IPS DF 19.7 (cell line): Measurements from ENCODE around the gene GHRL.
"Not testable (repeated sequence)": the region's sequence is repeated elsewhere in the genome, so short reads cannot be mapped to it uniquely, and the experiment has no call there.

Experiments
- DNase-seq: peaks from one replicate; pipeline ENCODE4 v3.0.0-alpha.2; 2013; ENCODE audit warnings: low read depth, low spot score

The GHRL gene

GRCh38 chr3:10299175-10299574 is 6.4 kb upstream of the GHRL start:
- DNase-seq = no peak

- DNase-seq = not testable (repeated sequence)
Measured at GRCh38 chr3:10298064-10298463, 5.3 kb upstream of the GHRL start.

DNA sequence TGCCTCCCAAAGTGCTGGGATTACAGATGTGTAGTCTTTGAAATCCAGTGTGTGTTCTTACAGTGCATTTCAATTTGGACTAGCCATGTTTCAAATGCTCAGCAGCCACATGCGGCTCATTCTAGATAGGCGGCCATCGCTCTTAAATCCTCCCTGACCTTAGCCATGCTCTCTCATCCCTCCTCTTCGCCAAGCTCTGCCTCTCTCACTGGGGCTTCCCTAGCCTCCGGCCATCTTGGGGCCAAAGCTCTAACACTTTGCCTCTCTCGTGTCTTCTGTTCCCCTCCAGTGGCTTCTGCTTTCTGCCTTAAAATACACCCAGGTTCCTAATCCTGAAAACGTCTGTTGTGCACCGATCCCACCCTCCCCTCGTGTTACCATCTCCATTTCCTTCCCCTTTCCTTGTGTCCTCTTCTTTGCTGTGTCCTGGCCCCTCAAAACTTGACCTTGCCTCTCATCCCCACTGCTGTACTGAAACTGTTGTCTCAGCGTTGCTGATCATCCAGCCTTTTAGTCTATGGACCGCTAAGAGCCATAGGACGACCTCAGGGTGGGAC is 1.4 kb upstream of the GHRL start:
- DNase-seq = no peak

GRCh38 chr3:10291641-10292040 is 1.1 kb downstream of the GHRL start:
- no peak for DNase-seq

- DNase-seq = no peak
Measured at GRCh38 chr3:10290481-10291176, 2.1 kb downstream of the GHRL start.

GRCh38 chr3:10289787-10290355 is 2.9 kb downstream of the GHRL start:
- no peak for DNase-seq

DNA sequence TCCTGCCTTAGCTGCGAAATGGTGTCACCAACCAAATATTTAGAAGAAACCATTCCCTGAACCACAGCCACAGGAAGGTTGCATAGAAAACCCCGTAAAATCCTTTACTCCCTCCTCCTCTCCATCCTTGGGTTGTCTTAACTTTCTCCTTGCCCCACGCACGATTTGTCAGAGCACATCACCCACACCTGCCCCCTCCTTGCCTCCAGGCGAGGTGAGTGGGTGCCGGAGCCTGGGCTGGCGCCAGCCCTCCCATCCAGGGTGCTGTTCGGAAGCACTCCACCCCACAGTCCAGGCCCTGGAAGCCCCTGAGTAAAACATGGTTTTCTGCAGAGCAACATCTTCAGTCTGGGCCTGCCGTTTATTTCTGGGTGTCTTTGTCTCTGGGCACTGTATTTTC is 3.7 kb downstream of the GHRL start:
- no peak for DNase-seq

GRCh38 chr3:10288575-10288960 is 4.2 kb downstream of the GHRL start:
- no peak for DNase-seq

GRCh38 chr3:10287936-10288574 is 4.7 kb downstream of the GHRL start:
- DNase-seq = no peak

- peak; percentile 88 for DNase-seq
Measured at GRCh38 chr3:10286596-10287295, 6.0 kb downstream of the GHRL start.

GRCh38 chr3:10286133-10286524 is 6.6 kb downstream of the GHRL start:
- no peak for DNase-seq

GRCh38 chr3:10285272-10286132 is 7.2 kb downstream of the GHRL start:
- DNase-seq = no peak

DNA sequence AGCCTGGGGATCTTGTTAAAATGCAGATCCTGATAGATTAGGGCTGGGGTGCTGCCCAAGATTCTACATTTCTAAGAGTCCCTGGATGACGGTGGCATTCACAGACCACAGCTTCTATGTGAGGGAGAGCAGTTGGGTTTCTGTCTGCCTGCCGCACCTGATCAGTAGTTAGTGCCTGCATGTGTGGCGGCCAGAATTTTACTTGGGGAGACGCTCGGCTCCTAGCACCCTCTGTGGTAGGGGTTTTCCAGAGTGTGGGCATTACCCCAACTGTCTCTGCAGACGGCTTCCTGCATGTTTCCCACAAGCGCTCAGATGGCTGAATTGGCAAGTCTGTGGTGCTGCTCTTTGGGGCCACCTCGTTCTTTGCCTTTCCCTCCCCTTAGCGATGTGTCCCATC is 8.3 kb downstream of the GHRL start:
- no peak for DNase-seq

DNA sequence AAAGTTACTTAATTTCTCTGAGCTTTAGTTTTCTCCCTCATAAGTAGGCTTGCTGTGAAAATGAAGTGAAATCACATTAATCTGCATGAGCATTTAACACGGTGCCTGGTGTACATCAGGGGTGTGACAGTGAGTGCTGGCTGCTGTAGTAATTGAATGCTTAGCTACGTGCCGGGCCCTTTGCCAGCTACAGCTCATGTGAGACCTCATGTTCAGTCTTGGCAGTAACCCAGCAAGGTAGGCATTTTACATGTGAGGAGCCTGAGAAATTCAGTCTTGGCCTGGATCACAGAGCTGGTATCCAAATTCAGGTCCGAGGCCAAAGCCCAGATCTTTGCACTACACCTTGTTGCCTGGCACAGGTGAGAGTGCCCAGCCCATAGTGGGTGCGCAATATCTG is 9.1 kb downstream of the GHRL start:
- no peak for DNase-seq

GRCh38 chr3:10281951-10282350 is 10.8 kb downstream of the GHRL start:
- DNase-seq = no peak

DNA sequence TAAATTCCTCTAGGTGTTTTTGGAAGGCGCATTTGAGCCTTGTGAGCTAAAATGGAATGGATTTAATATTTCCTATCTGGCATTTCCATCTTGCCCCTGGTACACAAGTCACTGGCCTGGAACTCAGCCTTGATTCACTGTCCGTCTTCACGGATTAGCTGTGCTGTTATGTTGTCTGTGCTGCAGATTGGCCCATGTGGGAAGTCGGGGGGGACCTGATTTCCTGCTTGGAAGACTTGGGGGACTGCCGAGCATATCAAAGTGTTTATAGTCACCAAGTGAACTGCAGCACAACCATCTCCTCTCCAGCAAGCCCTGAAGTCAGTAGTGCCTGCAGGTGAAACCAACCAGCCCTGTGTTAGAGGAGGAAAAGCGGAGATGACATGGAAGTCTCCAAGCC is 12.2 kb downstream of the GHRL start:
- DNase-seq = no peak

DNA sequence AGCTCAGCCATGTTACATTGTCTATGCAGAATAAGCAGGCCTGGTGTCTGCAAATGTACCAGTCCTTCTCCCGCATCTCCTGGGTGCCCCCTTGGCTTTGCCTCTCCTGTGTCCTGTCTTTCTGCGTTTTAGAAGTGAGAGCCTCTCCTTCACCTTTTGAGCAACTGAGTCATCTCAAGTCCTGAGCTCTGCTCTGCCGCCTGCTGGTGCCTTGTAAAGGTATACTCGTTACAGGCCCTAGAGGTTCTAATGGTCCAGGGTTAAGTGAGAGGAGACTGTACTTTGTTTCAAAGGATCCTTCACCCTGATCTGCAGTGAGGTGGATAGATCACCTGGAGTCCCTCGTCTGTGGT is 12.6 kb downstream of the GHRL start:
- no peak for DNase-seq

DNA sequence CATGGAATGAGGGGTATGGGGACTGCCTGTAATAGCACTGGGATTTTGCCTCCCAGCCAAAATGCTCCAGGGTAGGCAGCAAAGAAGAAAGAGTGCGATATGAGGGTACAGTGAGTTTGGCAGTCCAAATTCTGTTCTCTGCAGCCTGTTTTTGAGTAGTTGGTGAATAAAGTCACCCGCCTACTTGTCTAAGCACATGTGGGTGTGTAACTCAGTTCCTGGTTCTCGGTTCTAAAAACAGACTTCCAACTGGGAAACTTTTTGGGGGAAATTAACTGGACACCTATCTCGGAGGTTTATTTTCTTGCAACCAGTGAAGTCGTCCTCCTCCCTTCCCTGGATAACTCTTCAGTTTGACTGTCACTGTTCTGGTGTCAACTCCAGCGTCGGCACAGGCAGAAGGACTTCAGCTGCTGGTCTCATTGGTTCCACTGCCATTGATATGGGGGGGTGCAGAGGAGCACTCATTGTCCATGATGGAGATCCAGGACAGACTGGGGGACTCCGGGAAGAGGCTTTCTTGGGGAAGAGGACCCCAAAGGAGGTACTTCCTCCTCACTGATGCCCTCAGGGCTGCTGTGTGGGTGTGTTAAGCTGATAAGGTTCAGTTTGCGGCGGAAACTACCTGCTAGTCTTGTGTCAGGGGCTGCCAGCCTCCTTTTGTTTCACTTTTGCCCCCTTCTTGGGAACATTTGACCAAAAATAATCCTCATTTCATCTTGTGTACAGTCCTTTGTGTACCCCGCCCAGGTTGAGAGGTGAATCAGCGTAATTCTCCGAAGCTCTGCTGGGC is 13.2 kb downstream of the GHRL start:
- no peak for DNase-seq

- DNase-seq = no peak
Measured at GRCh38 chr3:10278501-10278900, 14.2 kb downstream of the GHRL start.

- no peak for DNase-seq
Measured at GRCh38 chr3:10277115-10277625, 15.6 kb downstream of the GHRL start.
